H9 (cell line): ENCODE measurements around the gene CIT. TPM values are rescaled to one million over a fixed set of nuclear protein-coding genes. Genes with fewer than 3 reads are reported as not detected.

Experiments
- DNase-seq: peaks from one replicate; pipeline ENCODE4 v3.0.0-alpha.2; 2017
- H2AFZ ChIP-seq: one replicate; pipeline ENCODE4 v1.6.1; 2013; ENCODE audit warnings: mild to moderate bottlenecking, low read length, control low read depth, moderate library complexity
- H2AK5ac ChIP-seq: 2 replicates; pipeline ENCODE4 v1.6.1; 2013; ENCODE audit warnings: low read length, control low read depth, mixed read lengths; ENCODE audit not compliant: insufficient read length
- H2BK120ac ChIP-seq: one replicate; pipeline ENCODE4 v1.6.1; 2013; ENCODE audit warnings: low read depth, mild to moderate bottlenecking, low read length, control low read depth, inconsistent platforms; ENCODE audit not compliant: poor library complexity, severe bottlenecking
- H2BK12ac ChIP-seq: 2 replicates; pipeline ENCODE4 v1.6.1; 2013; ENCODE audit warnings: low read length, control low read depth, mixed read lengths, low read depth; ENCODE audit not compliant: insufficient read length
- H2BK15ac ChIP-seq: 2 replicates; pipeline ENCODE4 v1.6.1; 2013; ENCODE audit warnings: low read depth, low read length, control low read depth
- H2BK20ac ChIP-seq: one replicate; pipeline ENCODE4 v1.6.1; 2013; ENCODE audit warnings: low read depth, mild to moderate bottlenecking, low read length, control low read depth, inconsistent platforms; ENCODE audit not compliant: poor library complexity, severe bottlenecking
- H2BK5ac ChIP-seq: 2 replicates; pipeline ENCODE4 v1.6.1; 2013; ENCODE audit warnings: low read length, control low read depth, mixed read lengths; ENCODE audit not compliant: insufficient read length
- H3K14ac ChIP-seq: 2 replicates; pipeline ENCODE4 v1.6.1; 2013; ENCODE audit warnings: low read length, control low read depth; ENCODE audit not compliant: insufficient read depth
- H3K18ac ChIP-seq: 2 replicates; pipeline ENCODE4 v1.6.1; 2013; ENCODE audit warnings: low read depth, mild to moderate bottlenecking, mixed read lengths, low read length, control low read depth; ENCODE audit not compliant: insufficient read length
- H3K23ac ChIP-seq: 2 replicates; pipeline ENCODE4 v1.6.1; 2013; ENCODE audit warnings: low read length, control low read depth, mixed read lengths, low read depth; ENCODE audit not compliant: insufficient read length
- H3K23me2 ChIP-seq: 2 replicates; pipeline ENCODE4 v1.6.1; 2013; ENCODE audit warnings: low read depth, mild to moderate bottlenecking, mixed read lengths, low read length, control low read depth; ENCODE audit not compliant: insufficient read length, poor library complexity, severe bottlenecking
- H3K27ac ChIP-seq: 2 replicates; pipeline ENCODE4 v1.5.1; 2013; ENCODE audit warnings: low read length, control low read depth, mixed read lengths, low read depth; ENCODE audit not compliant: insufficient read length
- H3K27me3 ChIP-seq: 2 replicates; pipeline ENCODE4 v1.6.1; 2013; ENCODE audit warnings: low read length, control low read depth, inconsistent platforms; ENCODE audit not compliant: insufficient read depth
- H3K4ac ChIP-seq: 2 replicates; pipeline ENCODE4 v1.6.1; 2013; ENCODE audit warnings: low read depth, mild to moderate bottlenecking, control low read depth, inconsistent platforms, low read length, moderate library complexity
- H3K4me1 ChIP-seq: 2 replicates; pipeline ENCODE4 v1.6.1; 2013; ENCODE audit warnings: low read length, control low read depth, inconsistent platforms; ENCODE audit not compliant: insufficient read depth
- H3K4me2 ChIP-seq: 2 replicates; pipeline ENCODE4 v1.6.1; 2013; ENCODE audit warnings: low read length, control low read depth, mixed read lengths; ENCODE audit not compliant: insufficient read length, insufficient read depth
- H3K56ac ChIP-seq: 2 replicates; pipeline ENCODE4 v1.6.1; 2013; ENCODE audit warnings: low read depth, mild to moderate bottlenecking, mixed read lengths, low read length, control low read depth; ENCODE audit not compliant: insufficient read length
- H3K79me1 ChIP-seq: 2 replicates; pipeline ENCODE4 v1.6.1; 2013; ENCODE audit warnings: low read depth, mild to moderate bottlenecking, moderate library complexity, low read length, control low read depth, inconsistent platforms; ENCODE audit not compliant: insufficient read depth, poor library complexity, severe bottlenecking
- H3K79me2 ChIP-seq: 2 replicates; pipeline ENCODE4 v1.6.1; 2013; ENCODE audit warnings: low read length, control low read depth, inconsistent platforms; ENCODE audit not compliant: insufficient read depth
- H3K9ac ChIP-seq: 2 replicates; pipeline ENCODE4 v1.6.1; 2013; ENCODE audit warnings: low read length, control low read depth, mixed read lengths; ENCODE audit not compliant: insufficient read length; ENCODE audit errors: extremely low read depth
- H3K9me3 ChIP-seq: one replicate; pipeline ENCODE4 v1.6.1; 2013; ENCODE audit warnings: low read depth, low read length, inconsistent platforms; ENCODE audit not compliant: control insufficient read depth
- H3T11ph ChIP-seq: one replicate; pipeline ENCODE4 v1.6.1; 2013; ENCODE audit warnings: mild to moderate bottlenecking, low read length, control low read depth, inconsistent platforms
- H4K20me1 ChIP-seq: one replicate; pipeline ENCODE4 v1.6.1; 2013; ENCODE audit not compliant: control insufficient read depth, insufficient read length, insufficient read depth
- H4K5ac ChIP-seq: 2 replicates; pipeline ENCODE4 v1.6.1; 2013; ENCODE audit warnings: low read depth, mild to moderate bottlenecking, mixed read lengths, low read length, control low read depth; ENCODE audit not compliant: insufficient read length
- H4K8ac ChIP-seq: replicated peaks from 2 replicates; pipeline ENCODE4 v1.6.1; 2013; ENCODE audit warnings: low read length, control low read depth, mixed read lengths, low read depth; ENCODE audit not compliant: insufficient read length
- H4K91ac ChIP-seq: 2 replicates; pipeline ENCODE4 v1.6.1; 2013; ENCODE audit warnings: low read depth, mild to moderate bottlenecking, moderate library complexity, mixed read lengths, low read length, control low read depth; ENCODE audit not compliant: insufficient read length
- H3K27ac Mint-ChIP-seq, 3 experiments: 2 replicates in 2 of 3; 3 replicates in 1 of 3; pipeline ENCODE4 v1.8.0; 2020 to 2021; ENCODE audit warnings: mixed read lengths in 3 of 3, mild to moderate bottlenecking in 1 of 3, moderate library complexity in 1 of 3
- H3K27me3 Mint-ChIP-seq: 2 replicates; pipeline ENCODE4 v1.8.0; 2021; ENCODE audit warnings: low read depth, mild to moderate bottlenecking, moderate library complexity, mixed read lengths
- H3K36me3 Mint-ChIP-seq, 3 experiments: 2 replicates in 2 of 3; 3 replicates in 1 of 3; pipeline ENCODE4 v1.8.0; 2020 to 2021; ENCODE audit warnings: low read depth in 3 of 3, mixed read lengths in 3 of 3; ENCODE audit not compliant: insufficient read depth in 1 of 3
- H3K4me1 Mint-ChIP-seq, 2 experiments: 2 replicates each; pipeline ENCODE4 v1.8.0; 2020; ENCODE audit warnings: mixed read lengths in 2 of 2
- H3K4me3 Mint-ChIP-seq, 2 experiments: 2 replicates in 1 of 2; 3 replicates in 1 of 2; pipeline ENCODE4 v1.8.0; 2020 to 2021; ENCODE audit warnings: mild to moderate bottlenecking in 2 of 2, mixed read lengths in 2 of 2, moderate library complexity in 1 of 2
- H3K9me3 Mint-ChIP-seq, 2 experiments: 2 replicates in 1 of 2; 3 replicates in 1 of 2; pipeline ENCODE4 v1.8.0; 2020; ENCODE audit warnings: mild to moderate bottlenecking in 2 of 2, mixed read lengths in 2 of 2, moderate library complexity in 1 of 2
- WGBS: extraction: QIAGEN DNeasy Blood & Tissue Kit; methylation state at CpG from one replicate; pipeline ENCODE4 v1.1.7; 2013; ENCODE audit warnings: missing lambda C conversion rate, low lambda C conversion rate, mixed read lengths; ENCODE audit not compliant: insufficient read length; ENCODE audit errors: extremely low coverage; 5-methylcytosine and 5-hydroxymethylcytosine counted together
- microRNA-seq: library from miRNA; unstranded; fragments of <30 nt; microRNA quantifications from one replicate; pipeline ENCODE4, GENCODE V29; 2020; ENCODE audit warnings: borderline microRNAs expressed
- total RNA-seq: library from RNA; stranded (reverse); gene quantifications from 2 replicates; pipeline ENCODE4 v1.2.1, GENCODE V29; 2021
- TF ChIP-seq, protein P1 (sequence below): fragments of 200-600 bp; sonication (generic); conservative IDR thresholded peaks from 3 replicates; pipeline ENCODE4 v1.8.0; 2021; ENCODE audit warnings: antibody characterized with exemption, mild to moderate bottlenecking

Gene CIT
- total RNA-seq, 1 experiment from 2014 or later: 55.3 TPM

DNA sequence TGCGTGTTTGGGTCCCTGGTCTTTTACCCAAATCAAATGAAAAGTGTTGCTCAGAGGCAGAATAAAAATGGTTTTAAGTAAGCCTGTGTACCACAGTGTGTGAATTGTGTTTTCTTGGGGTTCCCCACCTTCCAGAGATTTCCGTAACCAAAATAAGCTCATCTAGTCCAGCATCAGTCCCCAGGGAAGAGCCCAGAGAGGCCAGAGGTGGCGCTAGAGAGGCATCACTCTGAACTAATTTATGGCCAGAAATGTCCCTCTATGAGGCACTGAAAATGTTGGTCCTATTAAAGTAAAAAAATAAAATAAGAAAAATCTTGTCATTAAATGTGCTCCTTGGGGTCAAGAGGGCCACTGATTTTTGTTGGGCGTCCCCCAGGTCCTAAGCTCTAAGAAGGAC is 234.1 kb downstream of the CIT start:
- no peak overlapping the region for H2BK20ac ChIP-seq

More for the DNA sequence above, 234.1 kb downstream of the CIT start:
- Histone ChIP-seq H4K5ac (no peak overlapping the region), H3K23ac (no peak overlapping the region), H3K27ac (no peak overlapping the region), H2BK5ac (no peak overlapping the region), H3K4me1 (no peaks in the 10 kb centered on the region), H3K79me1 (no peaks in the 10 kb centered on the region), H2BK15ac (no peak overlapping the region), H4K91ac (no peak overlapping the region), H3K9me3 (no peaks in the 10 kb centered on the region), H3K9ac (no peak overlapping the region), H3K27me3 (no peaks in the 10 kb centered on the region), H2BK12ac (no peak overlapping the region), H3T11ph (no peak overlapping the region), H4K20me1 (no peaks in the 10 kb centered on the region), H3K4me2 (no peak overlapping the region), H3K79me2 (no peaks in the 10 kb centered on the region), H3K18ac (no peak overlapping the region), H3K4ac (no peak overlapping the region), H3K56ac (no peak overlapping the region), H2BK120ac (no peak overlapping the region), H3K23me2 (no peaks in the 10 kb centered on the region), H3K14ac (no peak overlapping the region), H2AK5ac (no peak overlapping the region), H2AFZ (no peak overlapping the region), H4K8ac (no peak overlapping the region)
- peak; percentile 53 for DNase-seq
- no CpG with 5 or more reads among the region's 4 CpGs for WGBS
- H3K27ac Mint-ChIP-seq: no peak overlapping the region
- peaks cover 0 to 2% of the 10 kb centered on the region in 2 experiments; a peak in 1 of 5 replicates for H3K9me3 Mint-ChIP-seq
- TF ChIP-seq, protein P1, sequence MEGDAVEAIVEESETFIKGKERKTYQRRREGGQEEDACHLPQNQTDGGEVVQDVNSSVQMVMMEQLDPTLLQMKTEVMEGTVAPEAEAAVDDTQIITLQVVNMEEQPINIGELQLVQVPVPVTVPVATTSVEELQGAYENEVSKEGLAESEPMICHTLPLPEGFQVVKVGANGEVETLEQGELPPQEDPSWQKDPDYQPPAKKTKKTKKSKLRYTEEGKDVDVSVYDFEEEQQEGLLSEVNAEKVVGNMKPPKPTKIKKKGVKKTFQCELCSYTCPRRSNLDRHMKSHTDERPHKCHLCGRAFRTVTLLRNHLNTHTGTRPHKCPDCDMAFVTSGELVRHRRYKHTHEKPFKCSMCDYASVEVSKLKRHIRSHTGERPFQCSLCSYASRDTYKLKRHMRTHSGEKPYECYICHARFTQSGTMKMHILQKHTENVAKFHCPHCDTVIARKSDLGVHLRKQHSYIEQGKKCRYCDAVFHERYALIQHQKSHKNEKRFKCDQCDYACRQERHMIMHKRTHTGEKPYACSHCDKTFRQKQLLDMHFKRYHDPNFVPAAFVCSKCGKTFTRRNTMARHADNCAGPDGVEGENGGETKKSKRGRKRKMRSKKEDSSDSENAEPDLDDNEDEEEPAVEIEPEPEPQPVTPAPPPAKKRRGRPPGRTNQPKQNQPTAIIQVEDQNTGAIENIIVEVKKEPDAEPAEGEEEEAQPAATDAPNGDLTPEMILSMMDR: peak; percentile 81
- no peaks in the 10 kb centered on the region for H3K4me1 Mint-ChIP-seq
- H3K4me3 Mint-ChIP-seq: no peak overlapping the region
- no peaks in the 10 kb centered on the region; a peak in 1 of 7 replicates for H3K36me3 Mint-ChIP-seq
- peaks cover 19% of the 10 kb centered on the region for H3K27me3 Mint-ChIP-seq

Small RNA genes within 50 kb of the gene (microRNA-seq; reads per million reads assigned to microRNA genes)
- not detected for gene MIR1178

Other genes starting within 250 kb of the CIT start
- 42.2 and 44.2 TPM in 2 replicates for gene PRKAB1, start 209.2 kb downstream of the CIT start, total RNA-seq
- gene BICDL1, start 111.9 kb upstream of the CIT start, total RNA-seq: 13.8 and 14.7 TPM in 2 replicates
- gene RAB35, start 239.4 kb upstream of the CIT start, total RNA-seq: 60.0 and 60.6 TPM in 2 replicates